ACHN (cell line): ENCODE measurements around the gene SCN2B.
A peak's percentile ranks its signal among the peaks of the same experiment; 100 is the strongest.

Source experiments
- DNase-seq: peaks from one replicate; pipeline ENCODE4 v3.0.0-alpha.2; 2015
- in situ Hi-C: cut with HindIII; loops from 2 replicates; pipeline ENCODE4 v1.10.0; 2017; ENCODE audit warnings: low sequenced_read_pairs, low pct_ligation_motif_present, low pct_unique_long_range_greater_than_20kb

SCN2B gene

GRCh38 chr11:118162846-118163245, 13.6 kb downstream of the SCN2B start:
- in situ Hi-C loops: no loop called here
- no peak for DNase-seq

GRCh38 chr11:118161786-118162185, 14.7 kb downstream of the SCN2B start:
- no peak for DNase-seq
- in situ Hi-C loops: no loop called here

GRCh38 chr11:118157186-118157895, 19.1 kb downstream of the SCN2B start:
- in situ Hi-C loops: no loop called here
- DNase-seq: no peak

- DNase-seq: no peak
- in situ Hi-C loops: no loop called here
Observed at GRCh38 chr11:118156531-118157185, 19.8 kb downstream of the SCN2B start.

- DNase-seq: no peak
- in situ Hi-C loops: no loop called here
Observed at GRCh38 chr11:118155776-118156530, 20.5 kb downstream of the SCN2B start.

GRCh38 chr11:118154641-118155040, 21.8 kb downstream of the SCN2B start:
- in situ Hi-C loops: no loop called here
- no peak for DNase-seq

GRCh38 chr11:118153976-118154375, 22.5 kb downstream of the SCN2B start:
- in situ Hi-C loops: no loop called here
- no peak for DNase-seq

GRCh38 chr11:118153516-118153915, 22.9 kb downstream of the SCN2B start:
- no peak for DNase-seq
- in situ Hi-C loops: no loop called here

GRCh38 chr11:118152552-118153471, 23.6 kb downstream of the SCN2B start, which contains the start of gene SCN4B:
SCN4B (minus strand) TSS chr11:118152823; CDS start chr11:118152673, 150 bp downstream.
- DNase-seq: peak; percentile 60
- in situ Hi-C loops: no loop called here

- in situ Hi-C loops: no loop called here
- no peak for DNase-seq
Observed at GRCh38 chr11:118152020-118152551, 24.4 kb downstream of the SCN2B start.

GRCh38 chr11:118151431-118151830, 25.0 kb downstream of the SCN2B start:
- no peak for DNase-seq
- in situ Hi-C loops: no loop called here

- no peak for DNase-seq
- in situ Hi-C loops: no loop called here
Observed at GRCh38 chr11:118149493-118149892, 26.9 kb downstream of the SCN2B start.

- DNase-seq: no peak
- in situ Hi-C loops: no loop called here
Observed at GRCh38 chr11:118148856-118149255, 27.6 kb downstream of the SCN2B start.

GRCh38 chr11:118148240-118148639, 28.2 kb downstream of the SCN2B start:
- in situ Hi-C loops: no loop called here
- no peak for DNase-seq

GRCh38 chr11:118147502-118147901, 28.9 kb downstream of the SCN2B start:
- DNase-seq: no peak
- in situ Hi-C loops: no loop called here

GRCh38 chr11:118146554-118146953, 29.9 kb downstream of the SCN2B start:
- in situ Hi-C loops: no loop called here
- no peak for DNase-seq

GRCh38 chr11:118145285-118146227, 30.9 kb downstream of the SCN2B start:
- DNase-seq: peak; percentile 69
- in situ Hi-C loops: no loop called here
